Stimulated activated CD4-positive, alpha-beta T cell treated with anti-CD3 and anti-CD28 coated beads, Interleukin-2, amount 100 ng/mL, for 48 hours (primary cell): ENCODE measurements around the gene FEM1A.
"Not testable (repeated sequence)": the region's sequence is repeated elsewhere in the genome, so short reads cannot be mapped to it uniquely, and the experiment has no call there.

Source experiments
- DNase-seq, 2 donors: peaks; one replicate each; pipeline ENCODE4 v3.0.0-alpha.2; 2020

FEM1A gene

DNA sequence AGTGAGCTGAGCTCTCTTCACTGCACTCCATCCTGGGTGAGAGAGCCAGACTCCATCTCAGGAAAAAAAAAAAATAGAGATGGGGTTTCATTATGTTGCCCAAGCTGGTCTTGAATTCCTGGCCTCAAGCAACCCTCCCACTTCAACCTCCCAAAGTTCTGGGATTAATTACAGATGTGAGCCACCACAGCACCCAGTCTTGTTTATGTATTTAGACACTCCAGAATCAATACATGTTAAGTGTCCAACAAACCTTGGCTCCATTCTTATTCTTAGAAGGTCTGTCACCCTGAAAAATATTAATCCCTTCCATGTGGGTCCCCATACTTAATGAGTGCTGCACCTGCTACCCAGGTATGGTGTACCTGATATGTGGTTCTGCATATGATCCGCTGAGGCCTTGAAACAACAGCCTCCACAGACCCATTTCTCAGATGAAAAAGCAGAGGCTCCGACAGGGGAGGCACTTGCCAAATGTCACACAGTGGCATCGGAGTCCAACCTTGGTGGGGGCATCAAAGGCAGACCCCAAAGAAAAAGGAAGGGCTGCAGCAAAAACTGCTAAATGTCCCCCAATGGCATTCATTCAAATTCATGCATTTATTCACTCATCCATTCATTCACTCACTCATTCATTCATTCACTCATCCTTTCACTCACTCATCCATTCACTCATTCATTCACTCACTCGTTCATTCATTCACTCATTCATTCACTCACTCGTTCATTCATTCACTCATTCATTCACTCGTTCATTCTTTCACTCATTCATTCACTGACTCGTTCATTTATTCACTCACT is 23.3 kb downstream of the FEM1A start:
- DNase-seq: no peak

DNA sequence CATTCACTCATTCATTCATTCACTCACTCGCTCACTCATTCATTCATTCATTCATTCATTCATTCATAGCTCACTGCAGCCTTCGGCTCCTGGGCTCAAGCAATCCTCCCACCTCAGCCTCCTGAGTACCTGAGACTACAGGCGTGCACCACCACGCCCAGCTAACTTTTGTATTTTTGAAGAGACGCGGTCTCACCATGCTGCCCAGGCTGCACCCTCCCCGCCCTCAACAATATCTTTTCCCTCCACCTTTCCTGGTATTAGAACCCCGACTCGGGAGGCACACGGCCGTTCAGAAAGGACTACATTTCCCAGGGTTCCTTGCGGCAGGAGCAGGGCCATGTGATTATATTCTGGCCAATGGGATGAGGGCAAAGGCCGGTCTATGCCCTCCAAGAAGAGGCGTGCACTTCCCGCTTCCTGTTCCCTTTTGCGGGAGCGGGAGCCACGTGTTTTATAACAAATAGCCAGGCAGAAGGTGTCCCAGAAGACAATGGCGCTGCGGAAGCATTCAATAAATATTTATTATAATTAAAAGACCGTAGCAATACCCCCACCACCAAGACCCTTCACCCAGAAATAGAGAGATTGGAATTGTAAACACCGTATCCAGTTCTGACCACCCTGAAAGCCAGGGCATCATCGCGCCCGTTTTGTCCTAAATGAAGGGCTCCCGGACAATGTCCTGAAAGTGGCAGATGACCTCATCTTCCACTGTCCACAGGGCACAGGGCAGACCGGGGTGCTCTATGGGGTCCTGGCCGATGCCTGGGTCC is 24.1 kb downstream of the FEM1A start:
- DNase-seq: peak; percentile 70 to 71

DNA sequence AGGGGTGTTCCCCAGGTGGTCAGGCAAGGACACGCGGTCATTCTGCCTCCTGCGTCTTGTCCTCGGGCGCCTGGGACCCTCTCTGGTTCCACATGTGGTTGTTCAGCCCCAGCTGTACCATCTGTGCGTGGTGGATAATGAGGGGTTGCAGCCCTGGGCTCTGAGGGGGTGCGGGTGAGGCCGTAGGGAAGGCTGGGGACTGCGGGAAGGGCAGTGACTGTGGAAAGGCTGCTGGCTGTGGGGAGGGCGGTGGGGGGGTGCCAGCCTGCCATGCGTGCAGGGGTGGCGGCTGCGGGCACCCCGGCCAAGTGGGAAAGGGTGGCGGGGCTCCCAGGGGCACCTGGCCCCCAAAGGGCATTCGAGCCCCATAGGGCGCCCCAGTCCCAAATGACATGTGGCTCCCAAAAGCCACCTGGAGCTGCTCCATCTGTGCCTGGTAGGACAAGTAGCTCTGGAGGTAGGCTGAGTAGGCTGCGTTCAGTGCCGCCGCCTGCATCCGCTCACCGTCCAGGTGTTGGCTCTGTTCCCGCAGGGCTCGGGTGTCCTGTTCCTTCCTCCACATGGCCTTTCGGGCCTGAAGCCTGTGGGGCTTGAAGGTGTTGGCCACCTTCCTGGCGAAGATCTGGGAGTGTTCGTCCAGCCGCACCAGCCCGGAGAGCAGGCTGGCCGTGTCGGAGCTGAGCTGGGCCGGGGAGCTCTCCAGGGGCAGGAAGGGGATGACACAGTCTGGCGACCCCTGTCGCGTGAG is 24.8 kb downstream of the FEM1A start:
- no peak for DNase-seq

- DNase-seq: no peak
These were observed 25.4 kb downstream of the FEM1A start for GRCh38 chr19:4816950-4817278.

DNA sequence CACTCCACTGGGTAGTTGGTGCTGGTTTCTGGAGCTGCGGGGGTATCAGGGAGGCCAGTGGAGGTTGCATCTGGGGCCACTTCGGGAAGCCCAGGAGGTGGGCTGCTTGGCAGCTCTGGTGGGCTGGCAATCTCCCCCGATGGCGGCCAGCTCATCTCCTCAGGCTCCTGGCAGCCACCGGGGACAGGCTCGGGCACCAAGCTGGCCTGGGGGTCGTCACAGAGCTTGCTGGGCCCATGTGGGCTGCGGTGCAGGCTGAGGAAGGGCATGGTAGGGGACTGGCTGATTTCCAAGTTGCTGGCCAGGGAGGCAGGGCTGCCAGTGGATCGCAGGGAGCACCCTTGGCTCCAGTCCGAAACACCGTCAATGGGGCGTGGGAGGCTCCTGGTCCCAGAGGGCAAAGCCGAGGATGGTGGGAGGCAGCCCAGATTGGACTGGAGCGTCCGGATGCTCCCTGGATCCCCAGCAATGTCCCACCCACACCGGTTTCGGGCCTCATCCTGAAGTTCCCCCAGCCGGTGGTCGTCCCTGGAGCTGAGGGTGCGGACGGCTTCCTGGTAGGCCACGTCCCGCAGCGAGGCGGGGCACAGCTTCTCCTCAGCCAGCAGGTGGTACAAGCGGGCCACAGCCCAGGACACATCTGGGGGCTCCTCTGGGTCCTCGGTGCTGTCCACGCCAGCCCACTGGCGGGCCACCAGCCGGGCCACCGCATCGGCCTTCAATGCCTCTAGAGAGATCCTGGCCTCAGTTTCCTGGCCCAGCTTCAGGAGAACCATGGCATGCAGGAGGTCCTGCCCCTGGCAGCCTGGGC is 26.1 kb downstream of the FEM1A start:
- no peak for DNase-seq

GRCh38 chr19:4821265-4821664 is 29.7 kb downstream of the FEM1A start:
- no peak for DNase-seq

- not testable (repeated sequence) for DNase-seq
These were observed 30.8 kb downstream of the FEM1A start for GRCh38 chr19:4822354-4822753.

DNA sequence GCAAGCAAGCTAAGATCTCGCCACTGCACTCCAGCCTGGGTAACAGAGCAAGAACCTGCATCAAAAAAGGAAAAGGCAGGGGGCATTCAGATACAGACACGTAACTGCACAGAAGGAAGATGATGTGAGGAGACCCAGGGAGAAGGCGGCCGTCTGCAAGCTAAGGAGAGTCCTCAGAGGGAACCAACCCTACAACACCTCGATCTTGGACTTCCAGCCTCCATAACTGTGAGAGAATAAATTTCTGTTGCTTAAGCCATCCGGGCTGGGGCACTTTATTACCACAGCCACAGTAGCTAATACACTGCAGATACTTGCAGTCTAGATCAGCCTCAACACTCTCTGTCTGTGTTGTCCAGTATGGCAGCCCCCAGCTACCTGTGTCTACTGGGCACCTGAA is 32.0 kb downstream of the FEM1A start:
- no peak for DNase-seq

DNA sequence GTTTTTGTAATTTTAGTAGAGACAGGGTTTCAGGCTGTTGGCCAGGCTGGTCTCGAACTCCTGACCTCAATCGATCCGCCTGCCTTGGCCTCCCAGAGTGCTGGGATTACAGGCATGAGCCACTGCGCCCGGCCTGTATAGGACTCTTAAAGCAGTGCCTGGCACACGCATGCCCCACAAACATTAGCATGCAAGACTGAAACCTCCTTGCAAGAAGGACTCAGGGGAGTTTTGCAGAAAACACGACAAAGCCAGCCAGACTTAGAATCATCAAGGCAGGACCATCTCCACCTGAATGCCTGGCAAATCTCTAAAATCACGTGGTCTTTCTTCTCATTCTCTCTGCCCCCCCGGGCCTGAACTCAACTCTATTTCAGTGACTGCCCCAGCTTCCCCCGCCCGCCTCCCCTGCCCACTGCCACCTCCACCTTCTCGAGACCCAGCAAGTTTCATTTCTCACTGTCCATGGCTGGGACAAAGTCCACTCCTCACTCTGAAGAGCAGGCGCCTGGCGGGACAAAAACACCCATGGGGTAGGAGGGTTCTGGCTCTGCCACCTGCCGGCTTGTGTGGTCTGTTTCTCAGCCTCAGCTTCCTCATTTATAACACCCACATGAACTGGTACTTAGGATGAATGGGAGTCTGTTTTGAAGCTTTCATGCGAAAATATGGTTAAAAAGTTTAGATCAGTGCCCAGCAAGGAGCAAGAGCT is 37.6 kb downstream of the FEM1A start:
- no peak for DNase-seq

DNA sequence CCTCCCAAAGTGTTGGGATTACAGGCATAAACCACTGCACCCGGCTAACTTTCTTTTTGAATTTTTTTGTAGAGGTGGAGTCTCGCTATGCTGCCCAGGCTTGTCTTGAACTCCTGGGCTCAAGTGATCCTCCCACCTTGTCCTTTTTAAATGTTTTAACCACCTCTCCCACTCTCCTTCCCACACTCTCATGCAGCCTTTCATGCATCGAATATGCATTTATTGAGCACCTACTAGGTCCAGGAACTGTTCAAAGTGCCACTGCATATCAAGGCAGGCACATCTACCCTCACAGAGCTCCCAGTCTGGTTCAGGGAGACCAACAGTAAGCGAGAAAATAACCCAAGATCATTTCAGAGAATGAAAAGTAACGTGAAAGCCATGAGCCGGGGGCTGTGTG is 38.8 kb downstream of the FEM1A start:
- no peak for DNase-seq

DNA sequence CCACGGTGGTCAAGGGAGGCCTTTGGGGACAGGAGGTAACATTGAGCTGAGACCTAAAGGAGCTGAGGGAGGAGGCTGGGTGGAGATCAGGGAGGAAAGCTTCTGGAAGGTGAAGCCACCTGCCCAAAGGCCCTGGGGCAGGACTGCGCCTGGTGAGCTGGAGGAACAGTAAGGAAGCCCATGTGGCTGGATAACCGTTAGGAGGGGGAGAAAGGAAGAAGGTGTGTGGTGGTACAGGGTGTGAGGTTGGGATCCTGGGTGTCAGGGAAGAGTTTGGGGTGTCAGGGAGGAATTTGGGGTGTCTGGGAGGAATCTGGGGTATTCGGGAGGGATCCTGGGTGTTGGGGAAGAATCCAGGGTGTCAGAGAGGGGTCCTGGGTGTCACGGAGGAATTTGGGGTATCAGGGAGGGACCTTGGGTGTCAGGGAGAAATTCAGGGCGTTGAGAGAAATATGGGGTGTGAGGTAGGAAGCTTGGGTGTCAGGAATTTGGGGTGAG is 39.3 kb downstream of the FEM1A start:
- no peak for DNase-seq

DNA sequence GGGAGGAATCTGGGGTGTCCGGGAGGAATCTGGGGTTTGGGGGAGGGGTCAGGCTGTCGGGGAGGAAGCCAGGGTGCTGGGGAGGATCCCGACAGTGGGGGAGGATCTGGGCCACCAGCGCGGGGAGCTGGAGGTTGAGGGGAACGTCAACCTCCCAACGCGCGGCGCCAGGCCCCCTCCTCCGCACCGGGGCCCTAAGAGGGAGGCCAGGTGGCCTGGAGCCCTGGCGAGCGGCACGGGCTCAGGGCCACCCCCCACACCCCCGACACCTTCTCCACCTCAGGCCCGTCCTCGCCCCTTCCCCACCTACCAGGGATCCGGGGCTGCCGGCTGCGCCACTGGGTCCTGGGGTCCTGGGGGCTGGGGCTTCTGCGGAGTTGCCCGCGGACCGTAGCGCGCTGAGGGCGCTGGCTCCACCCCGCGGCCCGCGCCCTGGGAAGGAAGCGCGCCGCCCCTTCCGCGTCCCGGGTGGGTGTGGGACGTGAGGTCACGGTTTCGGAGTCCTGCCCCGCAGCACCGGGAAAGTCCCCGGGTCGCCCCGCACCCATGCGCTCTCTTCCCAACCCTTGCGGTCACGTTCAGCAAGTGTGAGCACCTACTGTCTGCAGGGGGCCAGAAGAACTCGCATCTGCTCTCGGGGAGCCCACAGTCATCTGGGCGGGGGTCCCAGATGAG is 39.9 kb downstream of the FEM1A start, which contains the start of gene TICAM1:
TSS of gene TICAM1 (minus strand) at position 409 of the 675 bp plus-strand sequence. CDS start 13,335 bp downstream, outside the sequence.
- peak; percentile 64 to 69 for DNase-seq

DNA sequence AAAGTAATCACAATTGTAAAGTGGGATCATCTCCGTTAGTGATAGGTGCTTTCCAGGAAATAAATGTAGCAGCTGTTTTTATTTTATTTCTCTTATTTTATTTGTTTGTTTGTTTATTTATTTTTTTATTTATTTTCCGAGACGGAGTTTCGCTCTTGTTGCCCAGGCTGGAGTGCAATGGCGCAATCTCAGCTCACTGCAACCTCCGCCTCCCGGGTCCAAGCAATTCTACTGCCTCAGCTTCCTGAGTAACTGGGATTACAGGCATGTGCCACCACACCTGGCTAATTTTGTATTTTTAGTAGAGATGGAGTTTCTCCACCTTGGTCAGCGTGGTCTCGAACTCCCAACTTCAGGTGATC is 40.4 kb downstream of the FEM1A start:
- not testable (repeated sequence) for DNase-seq

DNA sequence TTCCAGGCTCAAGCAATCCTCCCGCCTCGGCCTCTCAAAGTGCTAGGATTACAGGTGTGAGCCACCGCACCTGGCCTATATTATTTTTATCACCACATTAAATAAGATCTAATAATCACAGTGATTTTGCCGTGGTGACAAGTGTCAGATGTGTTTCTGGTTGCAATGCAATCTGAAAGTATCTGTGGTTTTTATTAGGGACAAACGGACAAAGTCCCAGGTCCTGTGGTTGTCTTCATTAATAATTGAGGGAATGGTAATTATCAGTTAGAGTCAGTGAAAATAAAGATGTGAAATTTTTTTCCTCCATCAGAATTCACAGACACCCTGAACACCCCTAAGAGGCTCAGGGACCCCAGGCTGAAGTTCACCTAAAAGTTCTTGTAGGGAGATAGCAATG is 41.2 kb downstream of the FEM1A start:
- no peak for DNase-seq

DNA sequence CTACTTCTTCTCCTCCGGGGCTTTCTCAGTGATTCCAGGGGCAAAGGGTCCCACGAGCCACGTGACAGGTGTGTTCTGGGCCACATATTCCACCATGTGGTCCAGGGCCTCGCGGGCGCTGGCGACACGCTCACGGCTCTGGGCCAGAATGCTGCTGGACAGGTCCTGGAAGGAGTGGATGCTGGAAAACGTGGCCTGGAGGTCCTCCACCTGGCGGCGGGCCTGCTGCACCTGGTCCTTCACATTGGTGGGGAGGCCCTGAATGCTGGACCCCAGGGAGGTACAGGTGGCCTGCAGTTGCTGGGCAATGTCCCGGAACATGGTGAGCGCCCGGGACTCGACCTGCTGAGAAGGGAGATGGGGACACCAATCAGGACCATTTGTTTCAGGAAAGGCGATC is 47.7 kb downstream of the FEM1A start:
- no peak for DNase-seq

- no peak for DNase-seq
These were observed 52.1 kb downstream of the FEM1A start for GRCh38 chr19:4843647-4843965.

DNA sequence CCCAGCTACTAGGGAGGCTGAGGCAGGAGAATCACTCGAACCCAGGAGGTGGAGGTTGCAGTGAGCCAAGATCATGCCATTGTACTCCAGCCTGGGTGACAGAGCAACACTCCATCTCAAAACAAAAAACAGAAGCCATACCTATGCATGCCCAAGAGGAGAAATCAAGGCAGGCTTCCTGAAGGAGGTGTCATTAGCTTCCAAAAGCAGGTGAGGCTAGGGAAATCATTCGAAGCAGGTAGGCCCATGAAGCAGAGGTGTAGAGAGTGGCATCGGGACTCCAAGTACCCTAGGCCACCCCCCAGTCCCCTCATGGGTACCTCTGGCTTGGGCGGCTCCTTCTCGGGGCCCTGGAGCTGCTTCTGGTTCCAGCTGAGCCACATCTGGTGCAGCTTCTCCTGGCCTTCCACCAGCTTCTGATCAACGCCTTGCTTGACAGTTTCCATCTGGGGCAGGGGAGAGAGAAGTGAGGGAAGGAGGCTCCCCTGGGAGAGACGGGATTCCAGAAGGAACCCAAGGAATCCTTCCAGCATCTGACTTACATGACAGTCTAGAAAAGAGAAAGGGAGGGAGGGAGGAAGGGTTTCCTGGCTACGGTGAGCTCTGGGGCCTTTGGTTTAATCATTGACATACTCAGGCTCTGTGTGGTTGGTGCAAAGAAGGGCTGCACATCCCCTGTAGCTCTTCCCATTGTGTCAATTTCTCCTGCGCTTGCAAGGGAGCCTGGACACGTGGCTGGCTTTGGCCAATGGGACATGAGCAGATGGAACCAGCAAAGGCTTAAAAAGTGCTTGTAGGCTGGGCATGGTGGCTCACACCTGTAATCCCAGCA is 53.0 kb downstream of the FEM1A start:
- DNase-seq: no peak

- DNase-seq: not testable (repeated sequence)
These were observed 54.4 kb downstream of the FEM1A start for GRCh38 chr19:4845975-4846374.

DNA sequence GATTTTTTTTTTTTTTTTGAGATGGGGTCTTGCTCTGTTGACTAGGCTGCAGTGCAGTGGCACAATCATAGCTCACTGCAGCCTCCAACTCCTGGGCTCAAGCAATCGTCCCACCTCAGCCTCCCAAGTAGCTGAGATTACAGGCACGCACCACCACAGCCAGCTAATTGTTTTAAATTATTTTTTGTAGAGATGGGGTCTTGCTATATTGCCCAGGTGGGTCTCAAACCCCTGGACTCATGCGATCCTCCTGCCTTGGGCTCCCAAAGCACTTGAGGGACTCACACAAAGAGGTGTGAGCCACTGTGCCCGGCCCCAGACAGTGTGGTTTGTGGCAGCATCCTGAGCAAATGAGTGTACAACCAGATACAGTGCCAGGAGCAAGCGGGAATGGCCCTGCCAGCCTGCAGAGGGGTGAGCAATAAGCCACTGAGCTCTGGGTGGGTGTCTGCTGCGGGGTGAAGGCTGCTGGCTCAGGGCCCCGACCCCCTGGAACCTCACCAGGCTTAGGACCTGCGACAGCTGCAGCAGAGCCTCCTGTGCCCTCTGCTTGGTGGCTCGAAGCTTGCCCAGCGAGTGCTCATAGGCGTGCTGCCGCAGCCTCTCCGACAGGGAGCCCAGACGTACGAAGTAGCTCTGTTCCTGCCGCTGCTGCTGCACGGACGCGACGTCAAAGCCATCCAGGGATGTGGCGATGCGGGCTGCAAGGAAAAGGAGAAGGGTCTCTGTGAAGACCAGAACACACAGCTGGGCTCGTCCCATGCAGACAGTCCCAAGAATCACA is 55.8 kb downstream of the FEM1A start:
- DNase-seq: no peak

- no peak for DNase-seq
These were observed 57.5 kb downstream of the FEM1A start for GRCh38 chr19:4849019-4849418.
